H1 (cell line): ENCODE measurements around the gene CCDC169.

Source experiments
- CEBPB ChIP-seq: IDR thresholded peaks from 2 replicates; pipeline ENCODE4 v1.6.1; 2012; ENCODE audit warnings: low read depth, low read length
- CHD1 ChIP-seq: IDR thresholded peaks from 2 replicates; pipeline ENCODE4 v1.6.1; 2012; ENCODE audit warnings: low read depth, low read length, improper control_type of control experiment
- CTCF ChIP-seq, 3 experiments: IDR thresholded peaks; 1 replicate in 2 of 3; 2 replicates in 1 of 3; pipeline versions ENCODE4 v1.5.1 to v1.6.1; 2011; ENCODE audit warnings: low read length in 3 of 3, mild to moderate bottlenecking in 3 of 3, inconsistent platforms in 2 of 3, low read depth in 1 of 3, moderate library complexity in 1 of 3; ENCODE audit not compliant: insufficient read depth in 1 of 3; ENCODE audit errors: control extremely low read depth in 1 of 3
- POLR2A ChIP-seq, 2 experiments: IDR thresholded peaks; 1 replicate in 1 of 2; 2 replicates in 1 of 2; pipeline ENCODE4 v1.6.1; 2011; ENCODE audit warnings: low read depth in 2 of 2, low read length in 2 of 2, mild to moderate bottlenecking in 2 of 2; ENCODE audit errors: control extremely low read depth in 1 of 2
- ZNF274 ChIP-seq: IDR thresholded peaks from 2 replicates; pipeline ENCODE4 v1.7.0; 2012; ENCODE audit warnings: low read length, borderline replicate concordance; ENCODE audit errors: extremely low read depth
- TF ChIP-seq, protein P1 (sequence below): IDR thresholded peaks from 2 replicates; pipeline ENCODE4 v1.6.1; 2012; ENCODE audit warnings: inconsistent platforms

DNA sequence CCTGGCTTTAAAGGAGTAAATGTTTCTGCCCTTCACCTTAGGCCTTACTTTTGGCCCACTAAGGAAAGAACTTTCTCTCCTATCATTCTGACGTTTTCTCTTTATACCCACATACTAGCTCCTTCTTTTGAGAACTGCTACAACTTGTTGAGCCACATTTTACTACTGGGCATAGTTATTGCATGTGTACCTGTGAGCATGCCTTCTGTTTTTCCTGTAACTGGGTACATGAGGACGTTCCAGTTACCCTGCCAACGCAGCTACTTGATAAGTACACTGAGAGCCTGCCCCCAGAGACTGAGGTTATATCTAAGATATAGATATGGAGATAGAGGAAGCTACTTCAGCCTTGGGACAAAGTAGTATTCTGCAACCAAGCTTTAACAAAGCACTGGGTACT is 3.5 kb downstream of the CCDC169 start:
- no peak for TF ChIP-seq CTCF (IDR thresholded peaks at IDR 0.05; ENCODE audit: control extremely low read depth in 1 of 3, insufficient read depth in 1 of 3, low read depth in 1 of 3, low read length in 3 of 3)
- TF ChIP-seq ZNF274: no peak
- no peak for TF ChIP-seq CHD1
- no peak for TF ChIP-seq CEBPB
- TF ChIP-seq POLR2A (IDR thresholded peaks at IDR 0.05; ENCODE audit: control extremely low read depth in 1 of 2, low read depth in 2 of 2, low read length in 2 of 2): no peak
- TF ChIP-seq, protein P1, sequence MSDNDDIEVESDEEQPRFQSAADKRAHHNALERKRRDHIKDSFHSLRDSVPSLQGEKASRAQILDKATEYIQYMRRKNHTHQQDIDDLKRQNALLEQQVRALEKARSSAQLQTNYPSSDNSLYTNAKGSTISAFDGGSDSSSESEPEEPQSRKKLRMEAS: no peak
